K562 (cell line): Measurements from ENCODE around the gene SVIL.

Experiments
- ASH1L ChIP-seq: fragments of 450-650 bp; IDR thresholded peaks from 2 replicates; pipeline ENCODE4 v1.6.1; 2018; ENCODE audit warnings: borderline replicate concordance, mild to moderate bottlenecking, low read depth; ENCODE audit not compliant: partially characterized antibody
- BCLAF1 ChIP-seq, 2 experiments: fragments of 450-650 bp in 1 of 2; IDR thresholded peaks; 2 replicates each; pipeline ENCODE4 v1.6.1; 2011 to 2017; ENCODE audit warnings: low read depth in 2 of 2, antibody characterized with exemption in 1 of 2, borderline replicate concordance in 1 of 2, low read length in 1 of 2, mild to moderate bottlenecking in 1 of 2, mixed read lengths in 1 of 2; ENCODE audit not compliant: control insufficient read depth in 1 of 2
- CTCF ChIP-seq, 3 experiments: IDR thresholded peaks in 2 of 3; conservative IDR thresholded peaks in 1 of 3; 2 replicates each; pipeline ENCODE4 v1.5.1; 2011 to 2012; ENCODE audit warnings: low read length in 3 of 3, mild to moderate bottlenecking in 3 of 3, control low read depth in 2 of 3, improper control_type of control experiment in 1 of 3, inconsistent platforms in 1 of 3, low read depth in 1 of 3, mixed read lengths in 1 of 3, moderate library complexity in 1 of 3; ENCODE audit not compliant: insufficient read depth in 2 of 3
- HNRNPK ChIP-seq: fragments of 200-400 bp; formaldehyde crosslinking; IDR thresholded peaks from one replicate; pipeline ENCODE4 v1.6.1; 2018; ENCODE audit warnings: mild to moderate bottlenecking, low read depth, low read length; ENCODE audit not compliant: poor library complexity, severe bottlenecking
- KAT7 ChIP-seq: sonication (generic); formaldehyde crosslinking; IDR thresholded peaks from 2 replicates; pipeline ENCODE4 v1.8.0; 2022; ENCODE audit warnings: missing genetic modification reagents, mild to moderate bottlenecking, borderline replicate concordance
- LARP7 ChIP-seq: fragments of 450-650 bp; IDR thresholded peaks from 2 replicates; pipeline ENCODE4 v1.6.1; 2016
- PCBP2 ChIP-seq: fragments of 200-400 bp; formaldehyde crosslinking; IDR thresholded peaks from 2 replicates; pipeline ENCODE4 v1.6.1; 2018; ENCODE audit warnings: low read length, low read depth, mild to moderate bottlenecking, moderate library complexity; ENCODE audit not compliant: poor library complexity, severe bottlenecking
- POLR2AphosphoS5 ChIP-seq: IDR thresholded peaks from 2 replicates; pipeline ENCODE4 v1.6.1; 2011; ENCODE audit warnings: mild to moderate bottlenecking, low read depth, low read length, moderate library complexity; ENCODE audit not compliant: control insufficient read depth, insufficient read depth
- POLR2G ChIP-seq: fragments of 200-400 bp; formaldehyde crosslinking; IDR thresholded peaks from 2 replicates; pipeline ENCODE4 v1.6.1; 2017; ENCODE audit warnings: low read depth, mild to moderate bottlenecking, antibody characterized with exemption, low read length, moderate library complexity
- SFPQ ChIP-seq: fragments of 200-400 bp; formaldehyde crosslinking; IDR thresholded peaks from 2 replicates; pipeline ENCODE4 v1.6.1; 2017; ENCODE audit warnings: mild to moderate bottlenecking, low read depth, low read length, moderate library complexity
- SMAD4 ChIP-seq: fragments of 250-450 bp; sonication (Bioruptor Pico); conservative IDR thresholded peaks from 2 replicates; pipeline ENCODE4 v1.8.0; 2021; ENCODE audit warnings: inconsistent platforms, mild to moderate bottlenecking, moderate library complexity

- TF ChIP-seq LARP7 (no peak), POLR2AphosphoS5 (no peak), HNRNPK (no peak), BCLAF1 (IDR thresholded peaks at IDR 0.05; ENCODE audit: borderline replicate concordance in 1 of 2, control insufficient read depth in 1 of 2, low read depth in 2 of 2, low read length in 1 of 2) (no peak), POLR2G (no peak), CTCF (IDR thresholded peaks at IDR 0.05 in 2 of 3, conservative IDR thresholded peaks at IDR 0.05 in 1 of 3; ENCODE audit: insufficient read depth in 2 of 3, low read depth in 1 of 3, low read length in 3 of 3) (no peak), KAT7 (CRISPR knock-in tag) (no peak), ASH1L (no peak), SMAD4 (no peak), SFPQ (no peak), PCBP2 (no peak)
Measured at GRCh38 chr10:29652192-29652591, 17.4 kb upstream of the SVIL start.
